ENCODE data around the gene CPEB3. TPM values are rescaled to one million over a fixed set of nuclear protein-coding genes. Genes with fewer than 3 reads are reported as not detected.
"Not testable (repeated sequence)": the region's sequence is repeated elsewhere in the genome, so short reads cannot be mapped to it uniquely, and the experiment has no call there.

Gene CPEB3
- polyA plus RNA-seq, 3 donors, result 0.94 to 1.6 (median 1.3) TPM

GRCh38 chr10:92173996-92174395, 116.9 kb downstream of the CPEB3 start:
- H3K27ac ChIP-seq (ENCODE audit: low read depth, low read length), result no peak overlapping the region

GRCh38 chr10:92164036-92164696, 126.7 kb downstream of the CPEB3 start:
- no peak overlapping the region for H3K27ac ChIP-seq (ENCODE audit: low read depth, low read length)
- WGBS, 3 donors, result 39 to 83% (median 74%) methylated on average over 5 of the region's 5 CpGs

GRCh38 chr10:92162541-92162940, 128.3 kb downstream of the CPEB3 start:
- 94 to 98% (median 98%) methylated on average over 2 of the region's 2 CpGs for WGBS, 3 donors
- no peak overlapping the region for H3K27ac ChIP-seq (ENCODE audit: low read depth, low read length)

- WGBS, 3 donors, result 60 to 80% (median 72%) methylated on average over 8 of the region's 8 CpGs
- H3K27ac ChIP-seq (ENCODE audit: low read depth, low read length), result no peak overlapping the region
These were observed 133.8 kb downstream of the CPEB3 start for GRCh38 chr10:92156874-92157773.

- H3K27ac ChIP-seq (ENCODE audit: low read depth, low read length), result no peak overlapping the region
These were observed 140.1 kb downstream of the CPEB3 start for GRCh38 chr10:92150823-92151222.

- no peak overlapping the region for H3K27ac ChIP-seq (ENCODE audit: low read depth, low read length)
- 62 to 83% (median 64%) methylated on average over 1 of the region's 1 CpG for WGBS, 3 donors
These were observed 141.6 kb downstream of the CPEB3 start for GRCh38 chr10:92149261-92149660.

GRCh38 chr10:92146781-92147180, 144.1 kb downstream of the CPEB3 start:
- 84 to 87% (median 85%) methylated on average over 6 of the region's 6 CpGs for whole genome bisulfite sequencing, 3 donors
- H3K27ac ChIP-seq (ENCODE audit: low read depth, low read length), result no peak overlapping the region

- WGBS, 3 donors, result 55 to 81% (median 60%) methylated on average over 1 of the region's 1 CpG
- H3K27ac ChIP-seq (ENCODE audit: low read depth, low read length), result no peak overlapping the region
These were observed 144.8 kb downstream of the CPEB3 start for GRCh38 chr10:92146107-92146506.

- 53 to 88% (median 87%) methylated on average over 3 of the region's 3 CpGs for WGBS, 3 donors
- H3K27ac ChIP-seq (ENCODE audit: low read depth, low read length), result no peak overlapping the region
These were observed 147.9 kb downstream of the CPEB3 start for GRCh38 chr10:92142949-92143348.

GRCh38 chr10:92142512-92142911, 148.4 kb downstream of the CPEB3 start:
- H3K27ac ChIP-seq (ENCODE audit: low read depth, low read length), result no peak overlapping the region
- 69 to 81% (median 79%) methylated on average over 1 of the region's 1 CpG for WGBS, 3 donors

- not testable (repeated sequence) for H3K27ac ChIP-seq (ENCODE audit: low read depth, low read length)
- 0% methylated on average over 1 of the region's 3 CpGs; no CpG with 5 or more reads in 2 of the 3 donors for WGBS, 3 donors
These were observed 149.7 kb downstream of the CPEB3 start for GRCh38 chr10:92141147-92141546.

- 74 to 100% (median 96%) methylated on average over 1 of the region's 1 CpG for WGBS, 3 donors
- not testable (repeated sequence) for H3K27ac ChIP-seq (ENCODE audit: low read depth, low read length)
These were observed 156.8 kb downstream of the CPEB3 start for GRCh38 chr10:92134049-92134448.

GRCh38 chr10:92131275-92131820, 159.5 kb downstream of the CPEB3 start:
- no peak overlapping the region for H3K27ac ChIP-seq (ENCODE audit: low read depth, low read length)
- 86 to 92% (median 89%) methylated on average over 5 of the region's 5 CpGs for WGBS, 3 donors

- no peak overlapping the region for H3K27ac ChIP-seq (ENCODE audit: low read depth, low read length)
These were observed 160.1 kb downstream of the CPEB3 start for GRCh38 chr10:92130622-92131274.

GRCh38 chr10:92126100-92126650, 164.7 kb downstream of the CPEB3 start:
- H3K27ac ChIP-seq (ENCODE audit: low read depth, low read length), result no peak overlapping the region
- 44 to 54% (median 53%) methylated on average over 2 of the region's 2 CpGs for WGBS, 3 donors

GRCh38 chr10:92125144-92125543, 165.7 kb downstream of the CPEB3 start:
- H3K27ac ChIP-seq (ENCODE audit: low read depth, low read length), result no peak overlapping the region

GRCh38 chr10:92124616-92125143, 166.2 kb downstream of the CPEB3 start:
- 11 to 39% (median 36%) methylated on average over 3 of the region's 3 CpGs for WGBS, 3 donors
- no peak overlapping the region for H3K27ac ChIP-seq (ENCODE audit: low read depth, low read length)

GRCh38 chr10:92124020-92124419, 166.9 kb downstream of the CPEB3 start:
- WGBS, 3 donors, result 11 to 58% (median 56%) methylated on average over 1 of the region's 1 CpG
- H3K27ac ChIP-seq (ENCODE audit: low read depth, low read length), result no peak overlapping the region
